LNCAP (cell line): Measurements from ENCODE around the gene BAZ2B.

ENCODE experiments used
- CTCF ChIP-seq: fragments of 450-650 bp; IDR thresholded peaks from 2 replicates; pipeline ENCODE4 v1.5.1; 2017; ENCODE audit warnings: mild to moderate bottlenecking

The BAZ2B gene

GRCh38 chr2:159371506-159371905, 244.8 kb downstream of the BAZ2B start:
- TF ChIP-seq CTCF, result no peak

GRCh38 chr2:159366538-159366937, 249.8 kb downstream of the BAZ2B start:
- no peak for TF ChIP-seq CTCF

- no peak for TF ChIP-seq CTCF
Observed at GRCh38 chr2:159362816-159363251, 253.5 kb downstream of the BAZ2B start.

- TF ChIP-seq CTCF, result no peak
Observed at GRCh38 chr2:159362094-159362493, 254.3 kb downstream of the BAZ2B start.

- no peak for TF ChIP-seq CTCF
Observed at GRCh38 chr2:159356053-159356554, 260.2 kb downstream of the BAZ2B start.

GRCh38 chr2:159351977-159352376, 264.4 kb downstream of the BAZ2B start:
- TF ChIP-seq CTCF, result no peak

- TF ChIP-seq CTCF, result no peak
Observed at GRCh38 chr2:159349674-159350299, 266.6 kb downstream of the BAZ2B start.
